IPS DF 6.9 (cell line): ENCODE data around the gene GJA9.
A peak's percentile ranks its signal among the peaks of the same experiment; 100 is the strongest.

Source experiments
- DNase-seq: peaks from one replicate; pipeline ENCODE4 v3.0.0-alpha.2; 2013; ENCODE audit warnings: low read depth, low spot score
- H3K27ac ChIP-seq: one replicate; pipeline ENCODE4 v1.5.1; 2013; ENCODE audit warnings: low read length, control low read depth
- H3K27me3 ChIP-seq: 2 replicates; pipeline ENCODE4 v1.6.1; 2013; ENCODE audit warnings: mild to moderate bottlenecking, low read length; ENCODE audit not compliant: control insufficient read depth, insufficient read depth
- H3K36me3 ChIP-seq: 2 replicates; pipeline ENCODE4 v1.6.1; 2013; ENCODE audit warnings: low read length; ENCODE audit not compliant: control insufficient read depth, insufficient read depth
- H3K4me1 ChIP-seq: 2 replicates; pipeline ENCODE4 v1.6.1; 2013; ENCODE audit warnings: low read length; ENCODE audit not compliant: control insufficient read depth, insufficient read depth
- H3K4me3 ChIP-seq: 2 replicates; pipeline ENCODE4 v1.5.1; 2013; ENCODE audit warnings: mild to moderate bottlenecking, low read length
- H3K9me3 ChIP-seq: 2 replicates; pipeline ENCODE4 v1.6.1; 2013; ENCODE audit warnings: low read length, inconsistent platforms; ENCODE audit not compliant: control insufficient read depth, insufficient read depth
- WGBS: extraction: QIAGEN DNeasy Blood & Tissue Kit; methylation state at CpG from one replicate; pipeline ENCODE4 v1.1.7; 2013; ENCODE audit warnings: mixed read lengths, missing lambda C conversion rate; ENCODE audit not compliant: insufficient read length, insufficient coverage; 5-methylcytosine and 5-hydroxymethylcytosine counted together

Gene GJA9

GRCh38 chr1:38885092-38885491 lies 3.7 kb upstream of the GJA9 start:
- Histone ChIP-seq H3K9me3 (no peaks in the 10 kb centered on the region), H3K36me3 (no peaks in the 10 kb centered on the region), H3K4me1 (no peaks in the 10 kb centered on the region), H3K27ac (no peak overlapping the region), H3K27me3 (no peaks in the 10 kb centered on the region), H3K4me3 (no peak overlapping the region)
- no peak for DNase-seq
- WGBS = no CpG with 5 or more reads among the region's 2 CpGs

- Histone ChIP-seq H3K36me3 (no peaks in the 10 kb centered on the region), H3K4me3 (no peak overlapping the region), H3K9me3 (no peaks in the 10 kb centered on the region), H3K27me3 (no peaks in the 10 kb centered on the region), H3K27ac (no peak overlapping the region), H3K4me1 (no peaks in the 10 kb centered on the region)
- DNase-seq = no peak
- WGBS = no CpG with 5 or more reads among the region's 2 CpGs
These were observed 5.6 kb downstream of the GJA9 start for GRCh38 chr1:38875811-38876210.

GRCh38 chr1:38873027-38873969 lies 8.1 kb downstream of the GJA9 start, which contains the start of gene MYCBP:
TSS of gene MYCBP (minus strand) at chr1:38873348. CDS start at chr1:38873305, 43 bp downstream.
- peak; percentile 92 for DNase-seq
- H3K27me3 ChIP-seq = no peaks in the 10 kb centered on the region
- no peaks in the 10 kb centered on the region for H3K4me1 ChIP-seq
- H3K9me3 ChIP-seq = no peaks in the 10 kb centered on the region
- WGBS = no CpG with 5 or more reads among the region's 69 CpGs
- H3K4me3 ChIP-seq = peak within 1 kb of the TSS; percentile 71
- no peak within 1 kb of the TSS for H3K27ac ChIP-seq
- no peaks in the 10 kb centered on the region for H3K36me3 ChIP-seq

GRCh38 chr1:38872401-38873026 lies 8.9 kb downstream of the GJA9 start:
- Histone ChIP-seq H3K27me3 (no peaks in the 10 kb centered on the region), H3K9me3 (no peaks in the 10 kb centered on the region), H3K4me1 (no peaks in the 10 kb centered on the region), H3K27ac (no peak overlapping the region), H3K36me3 (no peaks in the 10 kb centered on the region), H3K4me3 (peak overlapping the region; percentile 71)
- WGBS = no CpG with 5 or more reads among the region's 25 CpGs
- DNase-seq = no peak

GRCh38 chr1:38870996-38871395 lies 10.4 kb downstream of the GJA9 start:
- DNase-seq = no peak
- H3K4me1 ChIP-seq = no peaks in the 10 kb centered on the region
- H3K36me3 ChIP-seq = no peaks in the 10 kb centered on the region
- no peaks in the 10 kb centered on the region for H3K27me3 ChIP-seq
- H3K4me3 ChIP-seq = no peak overlapping the region
- H3K9me3 ChIP-seq = no peaks in the 10 kb centered on the region
- H3K27ac ChIP-seq = no peak overlapping the region
- no CpG with 5 or more reads among the region's 8 CpGs for WGBS

- no peak for DNase-seq
- no peaks in the 10 kb centered on the region for H3K9me3 ChIP-seq
- no peaks in the 10 kb centered on the region for H3K27me3 ChIP-seq
- no peak overlapping the region for H3K4me3 ChIP-seq
- H3K4me1 ChIP-seq = no peaks in the 10 kb centered on the region
- WGBS = no CpG with 5 or more reads among the region's 8 CpGs
- peaks cover 3% of the 10 kb centered on the region; the same call in 1 of the 2 replicates for H3K36me3 ChIP-seq
- no peak overlapping the region for H3K27ac ChIP-seq
These were observed 14.2 kb downstream of the GJA9 start for GRCh38 chr1:38867208-38867607.

GRCh38 chr1:38865112-38865715 lies 16.2 kb downstream of the GJA9 start:
- Histone ChIP-seq H3K4me1 (no peaks in the 10 kb centered on the region), H3K27me3 (no peaks in the 10 kb centered on the region), H3K27ac (no peak overlapping the region), H3K36me3 (peaks cover 3% of the 10 kb centered on the region; the same call in 1 of the 2 replicates), H3K4me3 (no peak overlapping the region), H3K9me3 (no peaks in the 10 kb centered on the region)
- no peak for DNase-seq
- WGBS = no CpG with 5 or more reads among the region's 4 CpGs

GRCh38 chr1:38860454-38860795 lies 21.0 kb downstream of the GJA9 start:
- Histone ChIP-seq H3K9me3 (no peaks in the 10 kb centered on the region), H3K4me1 (no peaks in the 10 kb centered on the region), H3K27ac (no peak overlapping the region), H3K27me3 (no peaks in the 10 kb centered on the region), H3K4me3 (peak overlapping the region; percentile 77; the same call in 1 of the 2 replicates), H3K36me3 (peaks cover 6% of the 10 kb centered on the region; the same call in 1 of the 2 replicates)
- no CpG with 5 or more reads among the region's 6 CpGs for WGBS
- DNase-seq = no peak

GRCh38 chr1:38859561-38860453 lies 21.6 kb downstream of the GJA9 start, which contains the start of gene RRAGC:
TSS of gene RRAGC (minus strand) at chr1:38859772. CDS start at chr1:38859646, 126 bp downstream.
- no peaks in the 10 kb centered on the region for H3K9me3 ChIP-seq
- H3K4me1 ChIP-seq = no peaks in the 10 kb centered on the region
- no peaks in the 10 kb centered on the region for H3K27me3 ChIP-seq
- H3K27ac ChIP-seq = no peak within 1 kb of the TSS
- peak within 1 kb of the TSS; percentile 77 for H3K4me3 ChIP-seq
- WGBS = no CpG with 5 or more reads among the region's 70 CpGs
- H3K36me3 ChIP-seq = peaks cover 6% of the 10 kb centered on the region; the same call in 1 of the 2 replicates
- DNase-seq = peak; percentile 88
